Neural progenitor cell (in vitro differentiated cells): ENCODE data around the gene GMDS.

Source experiments
- CTCF ChIP-seq: fragments of 200-600 bp; sonication (generic); IDR thresholded peaks from 2 replicates; pipeline ENCODE4 v1.5.1; 2017; ENCODE audit warnings: antibody characterized with exemption, mild to moderate bottlenecking
- EZH2 ChIP-seq: fragments of 200-600 bp; sonication (generic); IDR thresholded peaks from 2 replicates; pipeline ENCODE4 v1.6.1; 2017; ENCODE audit warnings: antibody characterized with exemption, mild to moderate bottlenecking, moderate library complexity

GRCh38 chr6:1834207-1834606 is 411.2 kb downstream of the GMDS start:
- no peak for TF ChIP-seq EZH2
- TF ChIP-seq CTCF = no peak
